H9 (cell line): ENCODE data around the gene ZIM2. TPM values are rescaled to one million over a fixed set of nuclear protein-coding genes. Genes with fewer than 3 reads are reported as not detected.
"Not testable (repeated sequence)": the region's sequence is repeated elsewhere in the genome, so short reads cannot be mapped to it uniquely, and the experiment has no call there.

ENCODE experiments used
- DNase-seq: peaks from one replicate; pipeline ENCODE4 v3.0.0-alpha.2; 2017
- H2AFZ ChIP-seq: one replicate; pipeline ENCODE4 v1.6.1; 2013; ENCODE audit warnings: mild to moderate bottlenecking, low read length, control low read depth, moderate library complexity
- H2AK5ac ChIP-seq: 2 replicates; pipeline ENCODE4 v1.6.1; 2013; ENCODE audit warnings: low read length, control low read depth, mixed read lengths; ENCODE audit not compliant: insufficient read length
- H2BK120ac ChIP-seq: one replicate; pipeline ENCODE4 v1.6.1; 2013; ENCODE audit warnings: low read depth, mild to moderate bottlenecking, low read length, control low read depth, inconsistent platforms; ENCODE audit not compliant: poor library complexity, severe bottlenecking
- H2BK12ac ChIP-seq: 2 replicates; pipeline ENCODE4 v1.6.1; 2013; ENCODE audit warnings: low read length, control low read depth, mixed read lengths, low read depth; ENCODE audit not compliant: insufficient read length
- H2BK15ac ChIP-seq: 2 replicates; pipeline ENCODE4 v1.6.1; 2013; ENCODE audit warnings: low read depth, low read length, control low read depth
- H2BK20ac ChIP-seq: one replicate; pipeline ENCODE4 v1.6.1; 2013; ENCODE audit warnings: low read depth, mild to moderate bottlenecking, low read length, control low read depth, inconsistent platforms; ENCODE audit not compliant: poor library complexity, severe bottlenecking
- H2BK5ac ChIP-seq: 2 replicates; pipeline ENCODE4 v1.6.1; 2013; ENCODE audit warnings: low read length, control low read depth, mixed read lengths; ENCODE audit not compliant: insufficient read length
- H3K14ac ChIP-seq: 2 replicates; pipeline ENCODE4 v1.6.1; 2013; ENCODE audit warnings: low read length, control low read depth; ENCODE audit not compliant: insufficient read depth
- H3K18ac ChIP-seq: 2 replicates; pipeline ENCODE4 v1.6.1; 2013; ENCODE audit warnings: low read depth, mild to moderate bottlenecking, mixed read lengths, low read length, control low read depth; ENCODE audit not compliant: insufficient read length
- H3K23ac ChIP-seq: 2 replicates; pipeline ENCODE4 v1.6.1; 2013; ENCODE audit warnings: low read length, control low read depth, mixed read lengths, low read depth; ENCODE audit not compliant: insufficient read length
- H3K23me2 ChIP-seq: 2 replicates; pipeline ENCODE4 v1.6.1; 2013; ENCODE audit warnings: low read depth, mild to moderate bottlenecking, mixed read lengths, low read length, control low read depth; ENCODE audit not compliant: insufficient read length, poor library complexity, severe bottlenecking
- H3K27ac ChIP-seq: 2 replicates; pipeline ENCODE4 v1.5.1; 2013; ENCODE audit warnings: low read length, control low read depth, mixed read lengths, low read depth; ENCODE audit not compliant: insufficient read length
- H3K27me3 ChIP-seq: 2 replicates; pipeline ENCODE4 v1.6.1; 2013; ENCODE audit warnings: low read length, control low read depth, inconsistent platforms; ENCODE audit not compliant: insufficient read depth
- H3K4ac ChIP-seq: 2 replicates; pipeline ENCODE4 v1.6.1; 2013; ENCODE audit warnings: low read depth, mild to moderate bottlenecking, control low read depth, inconsistent platforms, low read length, moderate library complexity
- H3K4me1 ChIP-seq: 2 replicates; pipeline ENCODE4 v1.6.1; 2013; ENCODE audit warnings: low read length, control low read depth, inconsistent platforms; ENCODE audit not compliant: insufficient read depth
- H3K4me2 ChIP-seq: 2 replicates; pipeline ENCODE4 v1.6.1; 2013; ENCODE audit warnings: low read length, control low read depth, mixed read lengths; ENCODE audit not compliant: insufficient read length, insufficient read depth
- H3K56ac ChIP-seq: 2 replicates; pipeline ENCODE4 v1.6.1; 2013; ENCODE audit warnings: low read depth, mild to moderate bottlenecking, mixed read lengths, low read length, control low read depth; ENCODE audit not compliant: insufficient read length
- H3K79me1 ChIP-seq: 2 replicates; pipeline ENCODE4 v1.6.1; 2013; ENCODE audit warnings: low read depth, mild to moderate bottlenecking, moderate library complexity, low read length, control low read depth, inconsistent platforms; ENCODE audit not compliant: insufficient read depth, poor library complexity, severe bottlenecking
- H3K79me2 ChIP-seq: 2 replicates; pipeline ENCODE4 v1.6.1; 2013; ENCODE audit warnings: low read length, control low read depth, inconsistent platforms; ENCODE audit not compliant: insufficient read depth
- H3K9ac ChIP-seq: 2 replicates; pipeline ENCODE4 v1.6.1; 2013; ENCODE audit warnings: low read length, control low read depth, mixed read lengths; ENCODE audit not compliant: insufficient read length; ENCODE audit errors: extremely low read depth
- H3K9me3 ChIP-seq: one replicate; pipeline ENCODE4 v1.6.1; 2013; ENCODE audit warnings: low read depth, low read length, inconsistent platforms; ENCODE audit not compliant: control insufficient read depth
- H3T11ph ChIP-seq: one replicate; pipeline ENCODE4 v1.6.1; 2013; ENCODE audit warnings: mild to moderate bottlenecking, low read length, control low read depth, inconsistent platforms
- H4K20me1 ChIP-seq: one replicate; pipeline ENCODE4 v1.6.1; 2013; ENCODE audit not compliant: control insufficient read depth, insufficient read length, insufficient read depth
- H4K5ac ChIP-seq: 2 replicates; pipeline ENCODE4 v1.6.1; 2013; ENCODE audit warnings: low read depth, mild to moderate bottlenecking, mixed read lengths, low read length, control low read depth; ENCODE audit not compliant: insufficient read length
- H4K8ac ChIP-seq: replicated peaks from 2 replicates; pipeline ENCODE4 v1.6.1; 2013; ENCODE audit warnings: low read length, control low read depth, mixed read lengths, low read depth; ENCODE audit not compliant: insufficient read length
- H4K91ac ChIP-seq: 2 replicates; pipeline ENCODE4 v1.6.1; 2013; ENCODE audit warnings: low read depth, mild to moderate bottlenecking, moderate library complexity, mixed read lengths, low read length, control low read depth; ENCODE audit not compliant: insufficient read length
- H3K27ac Mint-ChIP-seq, 3 experiments: 2 replicates in 2 of 3; 3 replicates in 1 of 3; pipeline ENCODE4 v1.8.0; 2020 to 2021; ENCODE audit warnings: mixed read lengths in 3 of 3, mild to moderate bottlenecking in 1 of 3, moderate library complexity in 1 of 3
- H3K27me3 Mint-ChIP-seq: 2 replicates; pipeline ENCODE4 v1.8.0; 2021; ENCODE audit warnings: low read depth, mild to moderate bottlenecking, moderate library complexity, mixed read lengths
- H3K36me3 Mint-ChIP-seq, 3 experiments: 2 replicates in 2 of 3; 3 replicates in 1 of 3; pipeline ENCODE4 v1.8.0; 2020 to 2021; ENCODE audit warnings: low read depth in 3 of 3, mixed read lengths in 3 of 3; ENCODE audit not compliant: insufficient read depth in 1 of 3
- H3K4me1 Mint-ChIP-seq, 2 experiments: 2 replicates each; pipeline ENCODE4 v1.8.0; 2020; ENCODE audit warnings: mixed read lengths in 2 of 2
- H3K4me3 Mint-ChIP-seq, 2 experiments: 2 replicates in 1 of 2; 3 replicates in 1 of 2; pipeline ENCODE4 v1.8.0; 2020 to 2021; ENCODE audit warnings: mild to moderate bottlenecking in 2 of 2, mixed read lengths in 2 of 2, moderate library complexity in 1 of 2
- H3K9me3 Mint-ChIP-seq, 2 experiments: 2 replicates in 1 of 2; 3 replicates in 1 of 2; pipeline ENCODE4 v1.8.0; 2020; ENCODE audit warnings: mild to moderate bottlenecking in 2 of 2, mixed read lengths in 2 of 2, moderate library complexity in 1 of 2
- CTCF ChIP-seq: fragments of 200-600 bp; sonication (generic); conservative IDR thresholded peaks from 3 replicates; pipeline ENCODE4 v1.8.0; 2021; ENCODE audit warnings: antibody characterized with exemption, mild to moderate bottlenecking
- WGBS: extraction: QIAGEN DNeasy Blood & Tissue Kit; methylation state at CpG from one replicate; pipeline ENCODE4 v1.1.7; 2013; ENCODE audit warnings: missing lambda C conversion rate, low lambda C conversion rate, mixed read lengths; ENCODE audit not compliant: insufficient read length; ENCODE audit errors: extremely low coverage; 5-methylcytosine and 5-hydroxymethylcytosine counted together
- total RNA-seq: library from RNA; stranded (reverse); gene quantifications from 2 replicates; pipeline ENCODE4 v1.2.1, GENCODE V29; 2021

The ZIM2 gene
- total RNA-seq, 1 experiment from 2014 or later = not detected

- H3K9me3 ChIP-seq = peaks cover 65% of the 10 kb centered on the region
- H3K36me3 Mint-ChIP-seq = peaks cover 0 to 35% (median 6%) of the 10 kb centered on the region in 3 experiments; a peak in 6 of 7 replicates
- WGBS = no CpG with 5 or more reads among the region's 3 CpGs
These were observed 16.3 kb upstream of the ZIM2 start for GRCh38 chr19:56856822-56857221.

GRCh38 chr19:56852361-56852760 lies 11.8 kb upstream of the ZIM2 start:
- no CpG with 5 or more reads among the region's 2 CpGs for WGBS
- not testable (repeated sequence) for H3K27ac ChIP-seq, H3K23me2 ChIP-seq, H3K4me1 Mint-ChIP-seq, H2BK20ac ChIP-seq, H3K4me3 Mint-ChIP-seq, H2BK120ac ChIP-seq, H3T11ph ChIP-seq, H2BK12ac ChIP-seq, H3K14ac ChIP-seq, H4K91ac ChIP-seq, H3K79me2 ChIP-seq, H3K56ac ChIP-seq, H3K4me1 ChIP-seq, H2AFZ ChIP-seq, H3K79me1 ChIP-seq, H4K5ac ChIP-seq, DNase-seq, H3K27ac Mint-ChIP-seq, H3K27me3 ChIP-seq, H4K8ac ChIP-seq, H3K23ac ChIP-seq, H3K18ac ChIP-seq, H2AK5ac ChIP-seq, H3K9ac ChIP-seq, H3K27me3 Mint-ChIP-seq, H3K4me2 ChIP-seq, H2BK5ac ChIP-seq, H2BK15ac ChIP-seq, H4K20me1 ChIP-seq, H3K4ac ChIP-seq
- H3K9me3 ChIP-seq = peaks cover 59% of the 10 kb centered on the region
- peaks cover 92 to 96% of the 10 kb centered on the region in 2 experiments for H3K9me3 Mint-ChIP-seq
- peaks cover 0 to 34% (median 7%) of the 10 kb centered on the region in 3 experiments; a peak in 6 of 7 replicates for H3K36me3 Mint-ChIP-seq

More at GRCh38 chr19:56856822-56857221, 16.3 kb upstream of the ZIM2 start:
- H3K4ac ChIP-seq = no peak overlapping the region
- H4K20me1 ChIP-seq = no peaks in the 10 kb centered on the region
- H3K14ac ChIP-seq = no peak overlapping the region
- H3K4me2 ChIP-seq = no peak overlapping the region
- Mint-ChIP-seq H3K27ac (no peak overlapping the region), H3K9me3 (peaks cover 88 to 94% of the 10 kb centered on the region in 2 experiments), H3K4me3 (no peak overlapping the region), H3K27me3 (no peaks in the 10 kb centered on the region; the same call in 1 of the 2 replicates), H3K4me1 (no peaks in the 10 kb centered on the region)
- H2AK5ac ChIP-seq = no peak overlapping the region
- H3K27ac ChIP-seq = no peak overlapping the region
- H2BK120ac ChIP-seq = no peak overlapping the region
- no peak overlapping the region for H2BK12ac ChIP-seq
- H3K79me2 ChIP-seq = no peaks in the 10 kb centered on the region
- H3K79me1 ChIP-seq = no peaks in the 10 kb centered on the region
- no peak overlapping the region for H3K9ac ChIP-seq
- H3K4me1 ChIP-seq = no peaks in the 10 kb centered on the region
- H3K23ac ChIP-seq = no peak overlapping the region
- no peaks in the 10 kb centered on the region for H3K27me3 ChIP-seq
- H4K91ac ChIP-seq = no peak overlapping the region
- H2AFZ ChIP-seq = no peak overlapping the region
- no peak overlapping the region for H3K56ac ChIP-seq
- no peak overlapping the region for H3K18ac ChIP-seq
- H2BK20ac ChIP-seq = no peak overlapping the region
- no peak for DNase-seq
- no peaks in the 10 kb centered on the region for H3K23me2 ChIP-seq
- H2BK15ac ChIP-seq = no peak overlapping the region
- no peak overlapping the region for H3T11ph ChIP-seq
- H2BK5ac ChIP-seq = no peak overlapping the region
- no peak for TF ChIP-seq CTCF
- H4K5ac ChIP-seq = no peak overlapping the region
- H4K8ac ChIP-seq = no peak overlapping the region
